Liver (tissue), 3 donors: ENCODE results near the gene CEP76.

Source experiments
- ATF3 ChIP-seq: IDR thresholded peaks from 2 replicates; pipeline ENCODE4 v1.6.1; 2016; ENCODE audit warnings: antibody characterized with exemption
- GABPA ChIP-seq, 2 donors: IDR thresholded peaks in 1 of 2; conservative IDR thresholded peaks in 1 of 2; 2 replicates each; pipeline ENCODE4 v1.6.1; 2016; ENCODE audit warnings: antibody characterized with exemption in 2 of 2, mild to moderate bottlenecking in 1 of 2, moderate library complexity in 1 of 2
- MAX ChIP-seq: IDR thresholded peaks from 2 replicates; pipeline ENCODE4 v1.6.1; 2016; ENCODE audit warnings: antibody characterized with exemption
- RXRA ChIP-seq, 2 donors: IDR thresholded peaks; 2 replicates each; pipeline ENCODE4 v1.6.1; 2017 to 2018; ENCODE audit warnings: antibody characterized with exemption in 2 of 2, mild to moderate bottlenecking in 1 of 2
- TAF1 ChIP-seq: conservative IDR thresholded peaks from 2 replicates; pipeline ENCODE4 v1.6.1; 2016; ENCODE audit warnings: antibody characterized with exemption, mild to moderate bottlenecking
- TF ChIP-seq, protein P1 (sequence below): fragments of 150-350 bp; IDR thresholded peaks from 2 replicates; pipeline ENCODE4 v1.5.1; 2017; ENCODE audit warnings: improper control_type of control experiment, low read depth, low read length; ENCODE audit not compliant: missing input control
- donor health status: healthy.
- donor health status: healthy.

GRCh38 chr18:12742453-12742852 lies 39.9 kb upstream of the CEP76 start:
- TF ChIP-seq GABPA (IDR thresholded peaks at IDR 0.05 in 1 of 2, conservative IDR thresholded peaks at IDR 0.05 in 1 of 2) (no peak), MAX (no peak), RXRA (IDR thresholded peaks at IDR 0.05) (no peak), TAF1 (no peak), ATF3 (no peak)
- TF ChIP-seq, protein P1, sequence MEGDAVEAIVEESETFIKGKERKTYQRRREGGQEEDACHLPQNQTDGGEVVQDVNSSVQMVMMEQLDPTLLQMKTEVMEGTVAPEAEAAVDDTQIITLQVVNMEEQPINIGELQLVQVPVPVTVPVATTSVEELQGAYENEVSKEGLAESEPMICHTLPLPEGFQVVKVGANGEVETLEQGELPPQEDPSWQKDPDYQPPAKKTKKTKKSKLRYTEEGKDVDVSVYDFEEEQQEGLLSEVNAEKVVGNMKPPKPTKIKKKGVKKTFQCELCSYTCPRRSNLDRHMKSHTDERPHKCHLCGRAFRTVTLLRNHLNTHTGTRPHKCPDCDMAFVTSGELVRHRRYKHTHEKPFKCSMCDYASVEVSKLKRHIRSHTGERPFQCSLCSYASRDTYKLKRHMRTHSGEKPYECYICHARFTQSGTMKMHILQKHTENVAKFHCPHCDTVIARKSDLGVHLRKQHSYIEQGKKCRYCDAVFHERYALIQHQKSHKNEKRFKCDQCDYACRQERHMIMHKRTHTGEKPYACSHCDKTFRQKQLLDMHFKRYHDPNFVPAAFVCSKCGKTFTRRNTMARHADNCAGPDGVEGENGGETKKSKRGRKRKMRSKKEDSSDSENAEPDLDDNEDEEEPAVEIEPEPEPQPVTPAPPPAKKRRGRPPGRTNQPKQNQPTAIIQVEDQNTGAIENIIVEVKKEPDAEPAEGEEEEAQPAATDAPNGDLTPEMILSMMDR, result no peak
